Activated T-cell treated with anti-CD3 and anti-CD28 coated beads, Interleukin-2, amount 50 U/mL, for 72 hours (primary cell): ENCODE measurements around the gene S100G. TPM values are rescaled to one million over a fixed set of nuclear protein-coding genes. Genes with fewer than 3 reads are reported as not detected.

Source experiments
- ATAC-seq, 2 donors: fragments of 150-1000 bp; cut with Tn5 transposase; replicated peaks in 1 of 2; 2 replicates each; pipeline ENCODE4 v1.10.0; 2021; ENCODE audit warnings: moderate library complexity in 2 of 2, mild to moderate bottlenecking in 1 of 2
- DNase-seq, 2 donors: peaks; one replicate each; pipeline ENCODE4 v3.0.0; 2021 to 2022; ENCODE audit warnings: mixed read lengths in 1 of 2
- H3K27ac Mint-ChIP-seq: one replicate; pipeline ENCODE4 v1.8.0; 2022; ENCODE audit warnings: mild to moderate bottlenecking, moderate library complexity, mixed read lengths
- H3K27me3 Mint-ChIP-seq: one replicate; pipeline ENCODE4 v1.8.0; 2022; ENCODE audit warnings: low read depth, mixed read lengths
- H3K36me3 Mint-ChIP-seq, 2 donors: one replicate each; pipeline ENCODE4 v1.8.0; 2022; ENCODE audit warnings: mixed read lengths in 2 of 2, mild to moderate bottlenecking in 1 of 2; ENCODE audit not compliant: insufficient read depth in 2 of 2
- H3K4me1 Mint-ChIP-seq: one replicate; pipeline ENCODE4 v1.8.0; 2022; ENCODE audit warnings: low read depth, mixed read lengths
- H3K4me3 Mint-ChIP-seq, 2 donors: one replicate each; pipeline ENCODE4 v1.8.0; 2022; ENCODE audit warnings: mild to moderate bottlenecking in 2 of 2, mixed read lengths in 2 of 2, moderate library complexity in 2 of 2
- H3K9me3 Mint-ChIP-seq, 2 donors: one replicate each; pipeline ENCODE4 v1.8.0; 2022; ENCODE audit warnings: mixed read lengths in 2 of 2
- total RNA-seq, 2 donors: library from RNA; stranded (reverse); gene quantifications; one replicate each; pipeline ENCODE4 v1.2.3, GENCODE V29; 2022

The S100G gene
- total RNA-seq, 2 donors from 2014 or later = not detected

DNA sequence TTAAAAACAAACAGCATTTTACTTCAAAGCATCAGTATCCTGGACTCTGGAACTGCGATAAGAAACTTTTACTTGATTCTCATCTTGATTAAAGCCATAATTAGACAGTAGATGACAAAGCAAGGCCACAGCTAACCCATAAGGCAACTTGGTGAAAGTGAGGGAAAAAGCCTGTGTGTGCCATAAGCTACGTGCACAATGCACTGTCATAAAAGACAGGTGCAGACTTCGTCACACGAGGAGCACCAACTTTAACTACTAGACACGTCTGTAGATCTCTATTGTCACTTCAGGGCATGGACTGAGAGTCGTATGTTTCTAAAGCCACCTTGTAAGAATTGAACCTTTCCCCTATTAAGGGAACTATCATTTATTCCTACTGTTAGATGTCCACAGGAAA is 49.4 kb downstream of the S100G start:
- H3K27me3 Mint-ChIP-seq = peaks cover 13% of the 10 kb centered on the region
- no peaks in the 10 kb centered on the region for H3K9me3 Mint-ChIP-seq
- no peak overlapping the region for H3K27ac Mint-ChIP-seq
- no peaks in the 10 kb centered on the region for H3K36me3 Mint-ChIP-seq
- ATAC-seq = no peak
- no peak for DNase-seq
- H3K4me3 Mint-ChIP-seq = no peak overlapping the region
- H3K4me1 Mint-ChIP-seq = no peaks in the 10 kb centered on the region

GRCh38 chrX:16700734-16701133 is 50.8 kb downstream of the S100G start:
- DNase-seq (no peak), ATAC-seq (no peak)
- H3K36me3 Mint-ChIP-seq = no peaks in the 10 kb centered on the region
- H3K27me3 Mint-ChIP-seq = peaks cover 11% of the 10 kb centered on the region
- H3K4me1 Mint-ChIP-seq = no peaks in the 10 kb centered on the region
- no peaks in the 10 kb centered on the region for H3K9me3 Mint-ChIP-seq
- no peak overlapping the region for H3K4me3 Mint-ChIP-seq
- H3K27ac Mint-ChIP-seq = no peak overlapping the region

GRCh38 chrX:16702700-16703599 is 53.0 kb downstream of the S100G start:
- Mint-ChIP-seq H3K27ac (no peak overlapping the region), H3K36me3 (no peaks in the 10 kb centered on the region), H3K9me3 (no peaks in the 10 kb centered on the region), H3K4me1 (no peaks in the 10 kb centered on the region), H3K27me3 (peaks cover 6% of the 10 kb centered on the region), H3K4me3 (no peak overlapping the region)
- no peak for DNase-seq
- no peak for ATAC-seq

Other genes with a start within 250 kb of the S100G start
- gene CTPS2, start 62.5 kb downstream of the S100G start, total RNA-seq = 1 to 10 TPM; 8.1 to 8.3 TPM
- gene SYAP1, start 69.5 kb downstream of the S100G start, total RNA-seq = 10 to 100 TPM; 15.3 to 20.8 TPM
- gene TXLNG, start 136.3 kb downstream of the S100G start, total RNA-seq = 10 to 100 TPM; 15.3 to 24.6 TPM
- gene RBBP7, start 220.2 kb downstream of the S100G start, total RNA-seq = 100 to 1,000 TPM; 234 to 265 TPM